ENCODE data around the gene CR1. TPM values are rescaled to one million over a fixed set of nuclear protein-coding genes. Genes with fewer than 3 reads are reported as not detected.

Gene CR1
- total and polyA plus RNA-seq, 2 donors (not counting 3 experiments of a cell fraction or from before 2014, with no cell fraction given): not detected

DNA sequence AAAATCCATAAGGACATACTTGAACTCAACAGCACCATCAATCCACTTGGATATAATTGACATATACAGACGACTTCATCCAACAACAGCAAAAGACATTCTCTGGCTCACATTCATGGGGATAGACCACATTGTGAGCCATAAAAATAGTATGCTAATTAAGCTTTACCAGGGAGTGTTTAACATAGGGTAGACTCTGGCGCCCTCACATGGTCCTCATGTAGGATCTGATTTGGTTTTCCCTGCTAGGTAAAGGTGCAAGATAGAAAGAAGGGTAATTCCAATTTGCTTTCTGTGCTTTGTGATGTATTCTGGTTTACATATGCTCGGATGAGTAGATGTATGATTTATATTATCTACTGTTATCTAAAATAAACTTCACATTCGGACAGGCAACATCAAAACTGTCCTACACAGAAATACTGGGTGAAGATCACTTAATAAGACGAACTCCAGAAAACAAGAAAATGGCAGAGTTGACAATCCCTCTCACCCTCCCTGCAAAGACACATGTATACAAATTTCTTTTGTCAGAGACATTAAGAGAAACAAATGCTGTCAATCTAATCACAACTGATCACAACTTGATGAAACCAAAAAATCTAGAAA is 176.7 kb downstream of the CR1 start:
- Histone ChIP-seq H3K27me3 (ENCODE audit: control insufficient read depth in 2 of 2, insufficient read depth in 2 of 2, low read length in 2 of 2) (peaks cover 30 to 38% of the 10 kb centered on the region in 2 experiments), H3K36me3 (ENCODE audit: control insufficient read depth in 2 of 2, extremely low read depth in 1 of 2, insufficient read depth in 2 of 2, low read length in 2 of 2) (no peaks in the 10 kb centered on the region), H3K4me2 (ENCODE audit: insufficient read depth, low read length) (no peak overlapping the region), H2AFZ (ENCODE audit: low read depth, low read length) (no peak overlapping the region), H3K9me3 (replicated peaks; ENCODE audit: control insufficient read depth, insufficient read depth, low read length) (no peaks in the 10 kb centered on the region), H3K4me1 (ENCODE audit: control insufficient read depth, extremely low read depth, insufficient read depth, low read length) (no peaks in the 10 kb centered on the region), H3K79me2 (ENCODE audit: control insufficient read depth, insufficient read depth, low read length) (no peaks in the 10 kb centered on the region), H3K4me3 (replicated peaks in 1 of 3; ENCODE audit: insufficient read depth in 1 of 3, low read depth in 1 of 3, low read length in 3 of 3) (no peak overlapping the region), H3K9me1 (replicated peaks; ENCODE audit: control insufficient read depth, extremely low read depth, insufficient read depth, low read length) (no peaks in the 10 kb centered on the region), H3K27ac (ENCODE audit: insufficient read depth, low read depth, low read length) (no peak overlapping the region), H4K20me1 (replicated peaks; ENCODE audit: control insufficient read depth, extremely low read depth, insufficient read depth, low read length) (no peaks in the 10 kb centered on the region), H3K9ac (replicated peaks; ENCODE audit: extremely low read depth, insufficient read depth, low read length) (no peak overlapping the region)
- peak; percentile 72 for FAIRE-seq
- dilution Hi-C loops (cut with MboI; ENCODE audit: extremely low pct_ligation_motif_present, low sequenced_read_pairs): no loop called here
- BruUV-seq (replicated peaks): no TSS peak
- POLR2A ChIA-PET: no interaction called here
- TF ChIP-seq GATA2 (IDR thresholded peaks at IDR 0.05; ENCODE audit: insufficient read depth, insufficient read length, low read depth, low read length) (no peak), POLR2A (IDR thresholded peaks at IDR 0.05; ENCODE audit: low read depth, low read length) (no peak), MYC (IDR thresholded peaks at IDR 0.05; ENCODE audit: low read depth, low read length) (no peak)
- TF ChIP-seq, protein P1, sequence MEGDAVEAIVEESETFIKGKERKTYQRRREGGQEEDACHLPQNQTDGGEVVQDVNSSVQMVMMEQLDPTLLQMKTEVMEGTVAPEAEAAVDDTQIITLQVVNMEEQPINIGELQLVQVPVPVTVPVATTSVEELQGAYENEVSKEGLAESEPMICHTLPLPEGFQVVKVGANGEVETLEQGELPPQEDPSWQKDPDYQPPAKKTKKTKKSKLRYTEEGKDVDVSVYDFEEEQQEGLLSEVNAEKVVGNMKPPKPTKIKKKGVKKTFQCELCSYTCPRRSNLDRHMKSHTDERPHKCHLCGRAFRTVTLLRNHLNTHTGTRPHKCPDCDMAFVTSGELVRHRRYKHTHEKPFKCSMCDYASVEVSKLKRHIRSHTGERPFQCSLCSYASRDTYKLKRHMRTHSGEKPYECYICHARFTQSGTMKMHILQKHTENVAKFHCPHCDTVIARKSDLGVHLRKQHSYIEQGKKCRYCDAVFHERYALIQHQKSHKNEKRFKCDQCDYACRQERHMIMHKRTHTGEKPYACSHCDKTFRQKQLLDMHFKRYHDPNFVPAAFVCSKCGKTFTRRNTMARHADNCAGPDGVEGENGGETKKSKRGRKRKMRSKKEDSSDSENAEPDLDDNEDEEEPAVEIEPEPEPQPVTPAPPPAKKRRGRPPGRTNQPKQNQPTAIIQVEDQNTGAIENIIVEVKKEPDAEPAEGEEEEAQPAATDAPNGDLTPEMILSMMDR (IDR thresholded peaks at IDR 0.05; ENCODE audit: extremely low read depth in 1 of 2, insufficient read depth in 1 of 2, low read depth in 1 of 2, low read length in 2 of 2): peak; percentile 20 to 41
- CTCF ChIA-PET: interaction anchor here (1.0 to 2.2 kb wide), 13 partner anchors 14 to 760 kb away, joined by 3 to 39 read pairs (median 5); no protein-coding TSS in a partner anchor
- peak; percentile 51 for DNase-seq (ENCODE audit: low read depth, low spot score)
- intact Hi-C loops (cut with micrococcal nuclease): loop anchor here (1.0 kb wide), 1 partner anchor 93 kb away; no protein-coding TSS in a partner anchor

DNA sequence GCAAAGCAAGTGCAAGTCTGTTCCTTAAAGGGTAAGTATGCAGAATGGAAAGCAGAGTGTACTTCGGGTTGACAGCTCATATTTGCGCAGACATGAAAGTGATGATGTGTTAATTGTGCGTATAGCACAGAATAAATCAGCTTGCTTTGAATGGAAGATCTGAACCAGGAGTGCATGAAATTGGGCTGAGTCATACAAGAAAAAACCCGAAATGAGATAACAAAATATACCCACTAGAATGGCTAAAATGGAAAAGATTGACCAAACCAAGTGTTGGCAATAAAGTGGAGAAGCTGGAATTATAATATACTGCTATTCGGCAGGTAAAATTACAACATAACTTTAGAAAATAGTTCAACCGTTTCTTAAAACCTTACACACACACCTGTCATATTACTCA is 177.4 kb downstream of the CR1 start:
- ChIA-PET CTCF (interaction anchor here (0.9 to 2.2 kb wide), 8 partner anchors 14 to 174 kb away, joined by 3 to 39 read pairs (median 6); no protein-coding TSS in a partner anchor), POLR2A (no interaction called here)
- dilution Hi-C loops (cut with MboI; ENCODE audit: extremely low pct_ligation_motif_present, low sequenced_read_pairs): no loop called here
- Histone ChIP-seq H3K4me2 (ENCODE audit: insufficient read depth, low read length) (no peak overlapping the region), H3K27ac (ENCODE audit: insufficient read depth, low read depth, low read length) (no peak overlapping the region), H3K9me1 (replicated peaks; ENCODE audit: control insufficient read depth, extremely low read depth, insufficient read depth, low read length) (no peaks in the 10 kb centered on the region), H3K79me2 (ENCODE audit: control insufficient read depth, insufficient read depth, low read length) (no peaks in the 10 kb centered on the region), H3K36me3 (ENCODE audit: control insufficient read depth in 2 of 2, extremely low read depth in 1 of 2, insufficient read depth in 2 of 2, low read length in 2 of 2) (no peaks in the 10 kb centered on the region), H4K20me1 (replicated peaks; ENCODE audit: control insufficient read depth, extremely low read depth, insufficient read depth, low read length) (no peaks in the 10 kb centered on the region), H3K9ac (replicated peaks; ENCODE audit: extremely low read depth, insufficient read depth, low read length) (no peak overlapping the region), H3K4me3 (replicated peaks in 1 of 3; ENCODE audit: insufficient read depth in 1 of 3, low read depth in 1 of 3, low read length in 3 of 3) (no peak overlapping the region), H3K4me1 (ENCODE audit: control insufficient read depth, extremely low read depth, insufficient read depth, low read length) (no peaks in the 10 kb centered on the region), H3K9me3 (replicated peaks; ENCODE audit: control insufficient read depth, insufficient read depth, low read length) (no peaks in the 10 kb centered on the region), H3K27me3 (ENCODE audit: control insufficient read depth in 2 of 2, insufficient read depth in 2 of 2, low read length in 2 of 2) (peaks cover 28 to 36% of the 10 kb centered on the region in 2 experiments), H2AFZ (ENCODE audit: low read depth, low read length) (no peak overlapping the region)
- TF ChIP-seq MYC (IDR thresholded peaks at IDR 0.05; ENCODE audit: low read depth, low read length) (no peak), EZH2 (IDR thresholded peaks at IDR 0.05; ENCODE audit: borderline replicate concordance, low read depth, low read length, severe bottlenecking) (no peak), JUN (IDR thresholded peaks at IDR 0.05; ENCODE audit: borderline replicate concordance, insufficient read depth, insufficient read length, low read depth) (no peak), POLR2AphosphoS5 (IDR thresholded peaks at IDR 0.05; ENCODE audit: insufficient read depth, low read depth, low read length) (no peak), GATA2 (IDR thresholded peaks at IDR 0.05; ENCODE audit: insufficient read depth, insufficient read length, low read depth, low read length) (no peak), FOS (IDR thresholded peaks at IDR 0.05; ENCODE audit: borderline replicate concordance, insufficient read depth, low read length) (no peak), POLR2A (IDR thresholded peaks at IDR 0.05; ENCODE audit: low read depth, low read length) (no peak)
- TF ChIP-seq, protein P2, sequence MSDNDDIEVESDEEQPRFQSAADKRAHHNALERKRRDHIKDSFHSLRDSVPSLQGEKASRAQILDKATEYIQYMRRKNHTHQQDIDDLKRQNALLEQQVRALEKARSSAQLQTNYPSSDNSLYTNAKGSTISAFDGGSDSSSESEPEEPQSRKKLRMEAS (IDR thresholded peaks at IDR 0.05; ENCODE audit: insufficient read depth, insufficient read length): no peak
- TF ChIP-seq, protein P1 (IDR thresholded peaks at IDR 0.05; ENCODE audit: extremely low read depth in 1 of 2, insufficient read depth in 1 of 2, low read depth in 1 of 2, low read length in 2 of 2): no peak
- BruUV-seq (replicated peaks): no TSS peak
- intact Hi-C loops (cut with micrococcal nuclease): no loop called here
- FAIRE-seq: no peak
- DNase-seq (ENCODE audit: low read depth, low spot score): no peak
